ENCODE measurements around the gene IRX1.

Gene IRX1

GRCh38 chr5:3601061-3601710 is 5.6 kb downstream of the IRX1 start:
- no peak for DNase-seq

- no peak for DNase-seq
Observed at GRCh38 chr5:3601911-3602782, 6.5 kb downstream of the IRX1 start.

- DNase-seq = no peak
Observed at GRCh38 chr5:3602785-3603502, 7.3 kb downstream of the IRX1 start.

- no peak for DNase-seq
Observed at GRCh38 chr5:3604501-3604900, 8.9 kb downstream of the IRX1 start.

- no peak for DNase-seq
Observed at GRCh38 chr5:3605298-3606010, 9.8 kb downstream of the IRX1 start.

GRCh38 chr5:3606121-3606831 is 10.6 kb downstream of the IRX1 start:
- no peak for DNase-seq

GRCh38 chr5:3607541-3608181 is 12.0 kb downstream of the IRX1 start:
- no peak for DNase-seq

GRCh38 chr5:3609120-3609681 is 13.6 kb downstream of the IRX1 start:
- DNase-seq = no peak

GRCh38 chr5:3612591-3613042 is 17.0 kb downstream of the IRX1 start:
- DNase-seq = no peak

- DNase-seq = no peak
Observed at GRCh38 chr5:3613726-3614125, 18.1 kb downstream of the IRX1 start.

GRCh38 chr5:3615217-3615616 is 19.6 kb downstream of the IRX1 start:
- no peak for DNase-seq

GRCh38 chr5:3615829-3616228 is 20.2 kb downstream of the IRX1 start:
- DNase-seq = no peak

GRCh38 chr5:3619579-3619978 is 23.9 kb downstream of the IRX1 start:
- no peak for DNase-seq

- no peak for DNase-seq
Observed at GRCh38 chr5:3622961-3623360, 27.3 kb downstream of the IRX1 start.

- no peak for DNase-seq
Observed at GRCh38 chr5:3625626-3626025, 30.0 kb downstream of the IRX1 start.

GRCh38 chr5:3634061-3634460 is 38.4 kb downstream of the IRX1 start:
- DNase-seq = no peak

GRCh38 chr5:3639175-3639574 is 43.5 kb downstream of the IRX1 start:
- DNase-seq = no peak

GRCh38 chr5:3642231-3642630 is 46.6 kb downstream of the IRX1 start:
- DNase-seq = no peak

GRCh38 chr5:3650320-3650719 is 54.7 kb downstream of the IRX1 start:
- no peak for DNase-seq

GRCh38 chr5:3650868-3651267 is 55.2 kb downstream of the IRX1 start:
- no peak for DNase-seq
